Measurements from ENCODE around the gene MATN4. TPM values are rescaled to one million over a fixed set of nuclear protein-coding genes. Genes with fewer than 3 reads are reported as not detected.

The MATN4 gene
- total and polyA plus RNA-seq, 2 experiments from 2014 or later = 3.3 to 5.1 TPM

GRCh38 chr20:45279992-45280391 is 28.1 kb downstream of the MATN4 start:
- Mint-ChIP-seq H3K4me3 (no peak overlapping the region), H3K36me3 (ENCODE audit: low read depth) (no peaks in the 10 kb centered on the region), H3K4me1 (no peaks in the 10 kb centered on the region), H3K9me3 (no peaks in the 10 kb centered on the region; the same call in 2 of the 3 replicates), H3K27ac (no peak overlapping the region), H3K27me3 (ENCODE audit: insufficient read depth, low read depth, poor library complexity) (no peaks in the 10 kb centered on the region)
- Histone ChIP-seq H3K79me2 (replicated peaks; ENCODE audit: insufficient read depth) (no peaks in the 10 kb centered on the region), H3K27ac (ENCODE audit: low read depth) (no peak overlapping the region), H4K20me1 (replicated peaks; ENCODE audit: insufficient read depth) (no peaks in the 10 kb centered on the region), H2AFZ (no peak overlapping the region), H3K27me3 (ENCODE audit: insufficient read depth) (no peaks in the 10 kb centered on the region), H3K4me1 (ENCODE audit: insufficient read depth) (no peaks in the 10 kb centered on the region), H3K36me3 (ENCODE audit: insufficient read depth) (no peaks in the 10 kb centered on the region), H3K4me2 (no peak overlapping the region), H3K4me3 (no peak overlapping the region), H3K9me2 (ENCODE audit: insufficient read depth) (no peaks in the 10 kb centered on the region), H3F3A (replicated peaks; ENCODE audit: low read depth) (no peaks in the 10 kb centered on the region)
- no peak for DNase-seq (ENCODE audit: low spot score)
- no peak for ATAC-seq
- no peak for TF ChIP-seq EZH2phosphoT487 (IDR thresholded peaks at IDR 0.05; ENCODE audit: unreplicated experiment)
- no peak for TF ChIP-seq CTCF (conservative IDR thresholded peaks at IDR 0.05; ENCODE audit: low read depth in 2 of 2)
- TF ChIP-seq ZNF331 (CRISPR knock-in tag; IDR thresholded peaks at IDR 0.05; ENCODE audit: low read depth) = no peak

GRCh38 chr20:45275338-45275737 is 32.8 kb downstream of the MATN4 start:
- no peak overlapping the region for H3K4me3 ChIP-seq
- no peaks in the 10 kb centered on the region for H3K27me3 Mint-ChIP-seq (ENCODE audit: insufficient read depth, low read depth, poor library complexity)
- peaks cover 14% of the 10 kb centered on the region for H3K9me2 ChIP-seq (ENCODE audit: insufficient read depth)
- H3K4me2 ChIP-seq = no peak overlapping the region
- no peaks in the 10 kb centered on the region for H3K36me3 Mint-ChIP-seq (ENCODE audit: low read depth)
- H3K4me1 Mint-ChIP-seq = peaks cover 12% of the 10 kb centered on the region; the same call in 2 of the 3 replicates
- H3K27ac Mint-ChIP-seq = no peak overlapping the region
- ATAC-seq = no peak
- no peaks in the 10 kb centered on the region for H3K4me1 ChIP-seq (ENCODE audit: insufficient read depth)
- no peaks in the 10 kb centered on the region for H4K20me1 ChIP-seq (replicated peaks; ENCODE audit: insufficient read depth)
- no peak overlapping the region for H3K4me3 Mint-ChIP-seq
- H3K27ac ChIP-seq (ENCODE audit: low read depth) = no peak overlapping the region
- no peak overlapping the region for H2AFZ ChIP-seq
- H3F3A ChIP-seq (replicated peaks; ENCODE audit: low read depth) = no peaks in the 10 kb centered on the region
- no peaks in the 10 kb centered on the region for H3K27me3 ChIP-seq (ENCODE audit: insufficient read depth)
- no peaks in the 10 kb centered on the region for H3K79me2 ChIP-seq (replicated peaks; ENCODE audit: insufficient read depth)
- no peaks in the 10 kb centered on the region; the same call in 2 of the 3 replicates for H3K9me3 Mint-ChIP-seq
- no peak for DNase-seq (ENCODE audit: low spot score)
- no peaks in the 10 kb centered on the region for H3K36me3 ChIP-seq (ENCODE audit: insufficient read depth)
- no peak for TF ChIP-seq REST (IDR thresholded peaks at IDR 0.05; ENCODE audit: unreplicated experiment)
- TF ChIP-seq CTCF (conservative IDR thresholded peaks at IDR 0.05; ENCODE audit: low read depth in 2 of 2) = no peak
- no peak for TF ChIP-seq STAT1 (IDR thresholded peaks at IDR 0.05; ENCODE audit: unreplicated experiment)
- no peak for TF ChIP-seq CREB1 (CRISPR knock-in tag; IDR thresholded peaks at IDR 0.05; ENCODE audit: low read depth)
- TF ChIP-seq EZH2 (IDR thresholded peaks at IDR 0.05; ENCODE audit: low read depth, unreplicated experiment) = no peak
- TF ChIP-seq POLR2AphosphoS5 (IDR thresholded peaks at IDR 0.05; ENCODE audit: low read depth) = no peak

Data from GM23338 (cell line).